OCI-LY7 (cell line): ENCODE measurements around the gene C12orf42. TPM values are rescaled to one million over a fixed set of nuclear protein-coding genes. Genes with fewer than 3 reads are reported as not detected.

Experiments used
- BruUV-seq: library from RNA; stranded (reverse); fragments of 400-500 nt; replicated peaks from 2 replicates; lab custom pipeline; 2021; lab: Mats Ljungman, UMichigan
- CTCF ChIA-PET: fragments of 300-600 bp; sonication (Branson Sonifier 250); formaldehyde crosslinking; loops from one replicate; lab custom pipeline; 2022; ENCODE audit warnings: antibody characterized with exemption; ENCODE audit not compliant: unreplicated experiment; lab: Charles Lee
- POLR2A ChIA-PET: fragments of 300-600 bp; sonication (Branson Sonifier 250); formaldehyde crosslinking; loops from one replicate; lab custom pipeline; 2022; ENCODE audit warnings: antibody characterized with exemption; lab: Charles Lee
- DNase-seq: peaks from one replicate; pipeline ENCODE4 v3.0.0-alpha.2; 2015; ENCODE audit warnings: low spot score
- H2AFZ ChIP-seq: fragments of 200-600 bp; sonication (generic), shearing (Covaris generic); 2 replicates; pipeline ENCODE4 v1.6.1; 2014; ENCODE audit warnings: mild to moderate bottlenecking, antibody characterized with exemption, low read length, moderate library complexity
- H3K27ac ChIP-seq: fragments of 200-600 bp; sonication (generic); 2 replicates; pipeline ENCODE4 v1.5.1; 2014; ENCODE audit warnings: mixed run types, low read depth, mild to moderate bottlenecking, moderate library complexity, low read length, inconsistent platforms; ENCODE audit not compliant: poor library complexity, severe bottlenecking
- H3K36me3 ChIP-seq: fragments of 200-600 bp; sonication (generic); 2 replicates; pipeline ENCODE4 v1.6.1; 2014; ENCODE audit warnings: mild to moderate bottlenecking, antibody characterized with exemption, low read length, moderate library complexity, mixed read lengths; ENCODE audit not compliant: insufficient read depth
- H3K4me1 ChIP-seq: fragments of 200-600 bp; sonication (generic); 2 replicates; pipeline ENCODE4 v1.5.1; 2014; ENCODE audit warnings: mild to moderate bottlenecking, low read length; ENCODE audit not compliant: insufficient read depth, poor library complexity, severe bottlenecking
- H3K4me2 ChIP-seq: fragments of 200-600 bp; sonication (generic); 2 replicates; pipeline ENCODE4 v1.6.1; 2014; ENCODE audit warnings: mild to moderate bottlenecking, low read length
- H3K4me3 ChIP-seq: fragments of 200-600 bp; sonication (generic); 2 replicates; pipeline ENCODE4 v1.5.1; 2014; ENCODE audit warnings: mild to moderate bottlenecking, low read depth, low read length; ENCODE audit not compliant: poor library complexity, severe bottlenecking
- H3K79me2 ChIP-seq: fragments of 200-600 bp; sonication (generic); 2 replicates; pipeline ENCODE4 v1.6.1; 2016; ENCODE audit warnings: low read depth, mild to moderate bottlenecking, low read length, moderate library complexity, mixed read lengths; ENCODE audit not compliant: insufficient read depth
- H3K9me2 ChIP-seq: fragments of 200-600 bp; sonication (generic); 2 replicates; pipeline ENCODE4 v1.6.1; 2016; ENCODE audit warnings: mild to moderate bottlenecking, low read length, mixed read lengths; ENCODE audit not compliant: insufficient read depth
- H3K9me3 ChIP-seq: fragments of 200-600 bp; sonication (generic); 2 replicates; pipeline ENCODE4 v1.6.1; 2014; ENCODE audit warnings: mild to moderate bottlenecking, mixed run types, low read length, mixed read lengths
- H4K20me1 ChIP-seq: fragments of 200-600 bp; sonication (generic); 2 replicates; pipeline ENCODE4 v1.6.1; 2014; ENCODE audit warnings: mild to moderate bottlenecking, antibody characterized with exemption, low read length, moderate library complexity, mixed read lengths; ENCODE audit not compliant: insufficient read depth
- EZH2phosphoT487 ChIP-seq: fragments of 200-600 bp; sonication (generic); IDR thresholded peaks from 2 replicates; pipeline ENCODE4 v1.6.1; 2018; ENCODE audit warnings: low read depth, borderline replicate concordance, mild to moderate bottlenecking, mixed run types, antibody characterized with exemption, low read length, moderate library complexity, mixed read lengths
- intact Hi-C: fragments of 100-400 bp; cut with micrococcal nuclease; formaldehyde crosslinking; loops from one replicate; pipeline ENCODE4 v1.10.0; 2022; ENCODE audit not compliant: unreplicated experiment
- total RNA-seq, 2 experiments: library from RNA; depleted of rRNA in 1 of 2; stranded (reverse); fragments of >200 nt in 1 of 2; shearing (Covaris generic) in 1 of 2; gene quantifications; 2 replicates each; pipeline ENCODE4 v1.2.3, GENCODE V29; 2014 to 2022
- TF ChIP-seq, protein P1 (sequence below): fragments of 200-600 bp; sonication (generic); conservative IDR thresholded peaks from 2 replicates; pipeline ENCODE4 v1.5.1; 2014; ENCODE audit warnings: mild to moderate bottlenecking, antibody characterized with exemption, low read length, moderate library complexity, mixed read lengths

The C12orf42 gene
- total RNA-seq, 2 experiments from 2014 or later = 1.2 TPM; not detected in 1

GRCh38 chr12:103470664-103471063, 25.1 kb downstream of the C12orf42 start:
- intact Hi-C loops = no loop called here
- no TSS peak for BruUV-seq
- TF ChIP-seq EZH2phosphoT487 = no peak
- TF ChIP-seq, protein P1, sequence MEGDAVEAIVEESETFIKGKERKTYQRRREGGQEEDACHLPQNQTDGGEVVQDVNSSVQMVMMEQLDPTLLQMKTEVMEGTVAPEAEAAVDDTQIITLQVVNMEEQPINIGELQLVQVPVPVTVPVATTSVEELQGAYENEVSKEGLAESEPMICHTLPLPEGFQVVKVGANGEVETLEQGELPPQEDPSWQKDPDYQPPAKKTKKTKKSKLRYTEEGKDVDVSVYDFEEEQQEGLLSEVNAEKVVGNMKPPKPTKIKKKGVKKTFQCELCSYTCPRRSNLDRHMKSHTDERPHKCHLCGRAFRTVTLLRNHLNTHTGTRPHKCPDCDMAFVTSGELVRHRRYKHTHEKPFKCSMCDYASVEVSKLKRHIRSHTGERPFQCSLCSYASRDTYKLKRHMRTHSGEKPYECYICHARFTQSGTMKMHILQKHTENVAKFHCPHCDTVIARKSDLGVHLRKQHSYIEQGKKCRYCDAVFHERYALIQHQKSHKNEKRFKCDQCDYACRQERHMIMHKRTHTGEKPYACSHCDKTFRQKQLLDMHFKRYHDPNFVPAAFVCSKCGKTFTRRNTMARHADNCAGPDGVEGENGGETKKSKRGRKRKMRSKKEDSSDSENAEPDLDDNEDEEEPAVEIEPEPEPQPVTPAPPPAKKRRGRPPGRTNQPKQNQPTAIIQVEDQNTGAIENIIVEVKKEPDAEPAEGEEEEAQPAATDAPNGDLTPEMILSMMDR = no peak

GRCh38 chr12:103469719-103470118, 26.0 kb downstream of the C12orf42 start:
- DNase-seq = no peak
- Histone ChIP-seq H2AFZ (peak overlapping the region; percentile 45; the same call in 1 of the 2 replicates), H3K4me2 (no peak overlapping the region), H3K9me2 (no peaks in the 10 kb centered on the region), H3K9me3 (no peaks in the 10 kb centered on the region), H3K36me3 (no peaks in the 10 kb centered on the region), H3K4me1 (no peaks in the 10 kb centered on the region), H3K79me2 (no peaks in the 10 kb centered on the region), H3K27ac (no peak overlapping the region), H4K20me1 (no peaks in the 10 kb centered on the region), H3K4me3 (no peak overlapping the region)
- POLR2A ChIA-PET = interaction anchor here (0.6 kb wide), 1 partner anchor 8 kb away, joined by 3 read pairs; no protein-coding TSS in a partner anchor
- BruUV-seq = no TSS peak
- CTCF ChIA-PET = no interaction called here
- no peak for TF ChIP-seq EZH2phosphoT487
- TF ChIP-seq, protein P1 = no peak
- intact Hi-C loops = no loop called here

More at GRCh38 chr12:103470664-103471063, 25.1 kb downstream of the C12orf42 start:
- POLR2A ChIA-PET = no interaction called here
- Histone ChIP-seq H3K4me3 (no peak overlapping the region), H3K9me3 (no peaks in the 10 kb centered on the region), H3K4me2 (no peak overlapping the region), H3K4me1 (no peaks in the 10 kb centered on the region), H3K9me2 (no peaks in the 10 kb centered on the region), H3K36me3 (no peaks in the 10 kb centered on the region), H4K20me1 (no peaks in the 10 kb centered on the region), H3K79me2 (no peaks in the 10 kb centered on the region), H2AFZ (no peak overlapping the region), H3K27ac (no peak overlapping the region)
- CTCF ChIA-PET = no interaction called here
- DNase-seq = peak; percentile 24

DNA sequence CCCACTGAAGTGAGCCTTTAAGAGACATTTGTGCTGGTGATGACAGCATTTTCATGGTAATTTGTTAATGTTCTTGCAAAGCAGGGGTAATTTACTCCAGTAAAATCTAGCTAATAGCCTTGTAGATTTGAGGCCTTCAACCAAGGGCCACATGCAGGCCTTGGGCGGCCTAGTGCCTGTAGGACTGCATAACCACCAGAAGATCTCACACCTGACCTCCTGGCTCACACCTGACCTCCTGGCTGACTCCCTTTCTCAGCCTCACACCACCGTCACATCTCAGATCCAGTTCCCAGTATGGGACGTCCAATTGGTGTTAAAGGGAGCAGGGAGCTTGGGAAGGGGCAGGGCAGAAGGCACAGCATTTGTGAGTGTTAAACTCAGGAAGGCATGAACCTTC, 26.9 kb downstream of the C12orf42 start:
- H3K9me3 ChIP-seq = no peaks in the 10 kb centered on the region
- no peak for TF ChIP-seq EZH2phosphoT487
- TF ChIP-seq, protein P1 = no peak
- no peak overlapping the region for H3K27ac ChIP-seq
- CTCF ChIA-PET = interaction anchor here (0.6 kb wide), 1 partner anchor 35 kb away, joined by 3 read pairs; no protein-coding TSS in a partner anchor
- no peak overlapping the region for H3K4me3 ChIP-seq
- no peaks in the 10 kb centered on the region for H3K9me2 ChIP-seq
- H3K4me2 ChIP-seq = no peak overlapping the region
- no TSS peak for BruUV-seq
- no peaks in the 10 kb centered on the region for H3K79me2 ChIP-seq
- no peak overlapping the region for H2AFZ ChIP-seq
- POLR2A ChIA-PET = interaction anchor here (0.5 to 0.7 kb wide), 3 partner anchors 60 to 345 kb away, joined by 3 to 4 read pairs (median 3); no protein-coding TSS in a partner anchor
- no peaks in the 10 kb centered on the region for H3K4me1 ChIP-seq
- no peak for DNase-seq
- H4K20me1 ChIP-seq = no peaks in the 10 kb centered on the region
- no peaks in the 10 kb centered on the region for H3K36me3 ChIP-seq
- intact Hi-C loops = no loop called here
